Measurements from ENCODE around the gene ZHX3.

- no peak for TF ChIP-seq CTCF (IDR thresholded peaks at IDR 0.05 in 8 of 11, conservative IDR thresholded peaks at IDR 0.05 in 3 of 11)
- no peak for TF ChIP-seq POLR2A (IDR thresholded peaks at IDR 0.05)
- TF ChIP-seq POLR2AphosphoS5 (IDR thresholded peaks at IDR 0.05): no peak
These were observed 7.7 kb downstream of the ZHX3 start for GRCh38 chr20:41309817-41310216.

Data from spleen (tissue), 7 donors.